GM18520 (cell line): ENCODE results near the gene CD300H.

Experiments
- ATAC-seq: cut with Tn5 transposase; IDR thresholded peaks from one replicate; pipeline ENCODE4 v1.9.1; 2021; ENCODE audit not compliant: unreplicated experiment

CD300H gene

GRCh38 chr17:74567397-74567796 lies at the start of gene CD300H:
Gene CD300H (minus strand): TSS chr17:74567509.
- ATAC-seq: no peak

GRCh38 chr17:74616696-74617095 lies 49.4 kb upstream of the CD300H start:
- no peak for ATAC-seq

GRCh38 chr17:74612046-74612445 lies 44.7 kb upstream of the CD300H start:
- ATAC-seq: no peak

GRCh38 chr17:74610108-74610507 lies 42.8 kb upstream of the CD300H start:
- no peak for ATAC-seq

DNA sequence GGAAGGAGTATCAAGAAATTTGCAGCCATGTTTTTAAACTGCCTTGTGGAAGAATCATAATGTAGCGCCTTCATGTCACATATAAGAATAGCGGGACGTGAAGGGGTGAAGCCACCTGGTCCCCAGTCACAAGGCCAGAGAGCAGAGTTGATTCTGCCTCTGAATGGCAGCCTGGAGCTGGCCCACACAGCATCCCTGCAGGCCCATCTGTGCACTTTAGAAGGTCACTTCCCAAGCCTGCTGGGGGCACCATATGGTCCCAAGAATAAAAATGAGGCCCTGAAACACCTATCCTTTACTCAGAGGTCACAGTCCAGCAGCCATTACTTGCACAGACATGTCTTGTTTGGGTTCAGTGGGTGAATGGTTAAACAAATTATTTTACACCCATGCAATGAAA lies 41.2 kb upstream of the CD300H start:
- no peak for ATAC-seq

GRCh38 chr17:74607221-74607620 lies 39.9 kb upstream of the CD300H start:
- ATAC-seq: no peak

DNA sequence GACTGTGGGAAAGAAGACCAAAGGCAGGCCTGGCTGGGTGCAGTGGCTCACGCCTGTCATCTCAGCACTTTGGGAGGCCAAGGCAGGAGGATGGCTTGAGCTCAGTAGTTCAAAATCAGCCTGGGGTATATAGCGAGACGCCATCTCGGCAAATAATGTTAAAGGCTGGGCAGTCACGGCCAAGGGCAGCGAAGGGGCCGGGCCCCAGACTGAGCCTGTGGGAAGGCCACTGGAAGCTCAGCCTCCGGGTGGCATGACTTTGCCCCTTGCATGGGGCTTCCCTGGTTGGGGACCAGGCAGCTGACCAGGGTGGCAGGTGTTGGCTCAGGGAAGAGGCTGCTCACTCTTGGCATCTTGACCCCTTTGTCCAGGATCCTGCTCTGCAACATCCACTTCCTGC lies 38.7 kb upstream of the CD300H start:
- no peak for ATAC-seq

DNA sequence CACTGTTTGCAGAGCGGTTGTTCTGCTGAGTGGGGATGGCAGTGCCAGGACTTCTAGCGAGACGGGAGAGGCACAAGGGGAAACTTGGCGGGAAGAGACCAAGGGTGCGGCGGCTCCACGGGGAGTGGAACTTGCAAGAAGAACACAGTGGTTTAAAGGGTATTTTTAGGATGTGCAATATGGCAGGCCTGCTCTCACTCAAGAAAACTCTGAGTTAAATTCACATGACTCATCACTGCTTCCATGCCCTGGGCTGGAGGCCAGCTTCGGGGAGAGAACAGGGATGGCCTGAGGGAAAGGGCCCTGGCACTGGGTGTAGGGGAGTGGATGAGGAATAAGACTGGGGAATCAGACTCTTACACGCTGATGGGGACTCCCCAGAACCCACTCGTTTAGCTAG lies 38.1 kb upstream of the CD300H start:
- no peak for ATAC-seq

DNA sequence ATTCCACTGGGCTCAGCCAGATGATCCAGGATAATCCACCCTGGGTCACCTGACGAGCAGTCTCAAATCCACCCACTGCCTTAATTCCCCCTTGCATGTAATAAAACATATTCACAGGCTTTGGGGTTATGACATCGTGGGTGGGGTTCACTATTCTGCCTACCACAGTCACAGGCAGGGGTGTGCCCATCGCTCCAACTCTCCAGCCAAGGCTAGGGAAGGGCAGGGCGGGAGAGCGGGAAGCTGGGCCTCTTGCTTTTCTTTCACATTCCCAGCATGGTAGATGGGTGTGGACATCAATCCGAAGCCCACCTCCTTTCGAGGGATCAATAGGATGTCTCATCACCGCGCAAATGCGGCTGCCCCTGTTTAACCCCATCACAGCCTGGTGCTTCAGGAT lies 37.5 kb upstream of the CD300H start:
- no peak for ATAC-seq

DNA sequence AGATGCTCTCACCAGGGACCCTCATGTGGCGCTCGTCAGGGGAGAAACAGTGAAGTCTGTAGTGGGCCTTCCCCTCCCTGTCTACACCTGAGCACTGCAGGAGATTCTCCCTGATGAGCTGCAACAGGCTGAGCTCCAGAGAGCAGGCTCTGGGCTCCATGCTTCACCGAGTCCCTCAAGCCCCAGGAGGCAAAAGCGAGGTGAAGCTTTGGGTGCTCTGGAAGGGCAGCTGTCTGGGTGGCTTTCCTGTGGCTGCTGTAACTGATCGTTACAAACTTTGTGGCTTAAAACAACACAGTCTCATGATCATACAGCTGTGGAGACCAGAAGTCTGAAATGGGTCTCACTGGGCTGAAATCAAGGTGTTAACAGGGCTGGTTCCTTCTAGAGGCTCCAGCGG lies 36.9 kb upstream of the CD300H start:
- no peak for ATAC-seq

DNA sequence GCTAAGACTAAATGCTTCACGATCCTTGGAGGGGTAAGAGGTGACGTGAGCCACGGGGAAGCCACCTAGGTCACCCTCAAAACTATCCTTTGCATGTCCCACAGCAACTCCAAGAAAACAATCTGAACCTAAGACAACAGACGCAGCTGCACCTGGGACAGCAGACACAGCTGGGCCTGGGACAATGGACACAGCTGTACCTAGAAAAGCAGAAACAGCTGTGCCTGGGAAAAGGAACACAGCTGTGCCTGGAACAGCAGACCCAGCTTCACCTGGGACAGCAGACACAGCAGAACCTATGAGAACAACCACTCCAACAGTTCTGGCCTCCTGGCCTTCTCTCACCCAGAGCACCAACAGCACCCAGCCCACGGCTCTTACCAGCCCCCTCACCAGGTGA lies 36.4 kb upstream of the CD300H start:
- no peak for ATAC-seq

DNA sequence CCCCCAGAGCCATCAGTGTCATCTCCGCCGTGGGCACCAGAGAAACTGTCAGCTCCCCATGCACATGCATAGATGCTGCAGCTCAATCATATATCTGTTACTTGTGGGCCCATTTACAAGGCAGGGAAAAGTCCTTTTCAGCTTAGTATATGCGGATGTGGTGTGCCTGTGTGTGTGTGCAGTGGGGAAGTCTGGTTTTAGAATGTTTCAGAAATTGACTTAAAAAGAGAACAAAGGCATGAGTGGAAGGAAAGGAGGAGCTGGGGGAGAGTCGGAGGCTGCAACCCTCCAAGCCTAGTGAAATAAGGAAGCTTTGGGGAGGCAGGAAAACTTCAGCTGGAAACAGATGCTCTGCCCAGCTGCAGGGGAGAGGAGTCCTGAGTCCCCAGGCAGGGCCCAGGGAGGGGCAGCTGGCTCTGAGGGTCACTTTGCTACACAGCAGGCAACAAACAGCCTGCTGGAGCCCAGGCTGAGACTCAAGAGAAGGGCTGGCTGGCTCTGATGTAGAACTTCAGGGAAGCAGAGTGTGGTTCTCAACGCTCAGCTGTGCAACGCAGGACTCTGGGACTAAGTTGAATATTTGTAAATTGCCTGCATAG lies 35.8 kb upstream of the CD300H start:
- ATAC-seq: no peak

GRCh38 chr17:74601944-74602572 lies 34.7 kb upstream of the CD300H start:
- no peak for ATAC-seq

- no peak for ATAC-seq
Observed at GRCh38 chr17:74599448-74599939, 32.2 kb upstream of the CD300H start.

- no peak for ATAC-seq
Observed at GRCh38 chr17:74599023-74599399, 31.7 kb upstream of the CD300H start.

GRCh38 chr17:74598346-74599022 lies 31.2 kb upstream of the CD300H start:
- no peak for ATAC-seq

DNA sequence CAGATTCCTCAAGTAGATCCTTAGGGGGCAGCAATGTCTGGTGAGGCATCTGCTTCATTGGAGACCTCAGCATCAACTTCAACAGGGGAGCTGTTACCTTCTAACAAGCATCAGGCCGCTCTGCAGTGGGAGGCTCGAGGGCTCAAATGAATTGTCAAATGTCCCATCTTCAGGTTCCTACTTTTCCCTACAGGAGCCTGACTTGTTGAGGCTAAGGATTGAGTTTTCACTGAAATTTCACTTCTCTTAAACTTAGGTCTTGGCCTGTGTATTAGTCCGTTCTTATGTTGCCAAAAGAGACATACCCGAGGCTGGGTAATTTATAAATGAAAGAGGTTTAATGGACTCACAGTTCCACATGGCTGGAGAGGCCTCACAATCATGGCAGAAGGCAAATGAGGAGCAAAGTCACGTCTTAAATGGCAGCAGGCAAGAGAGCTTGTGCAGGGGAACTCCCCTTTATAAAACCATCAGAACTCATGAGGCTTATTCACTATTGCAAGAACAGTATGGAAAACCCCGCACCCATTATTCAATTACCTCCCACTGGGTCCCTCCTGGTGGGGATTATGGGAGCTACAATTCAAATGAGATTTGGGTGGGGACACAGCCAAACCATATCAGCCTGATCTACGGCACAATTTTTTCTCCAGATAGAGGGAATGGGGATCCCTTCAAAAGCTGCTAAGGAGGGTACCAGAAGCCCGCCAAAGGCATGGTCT lies 29.9 kb upstream of the CD300H start:
- no peak for ATAC-seq

DNA sequence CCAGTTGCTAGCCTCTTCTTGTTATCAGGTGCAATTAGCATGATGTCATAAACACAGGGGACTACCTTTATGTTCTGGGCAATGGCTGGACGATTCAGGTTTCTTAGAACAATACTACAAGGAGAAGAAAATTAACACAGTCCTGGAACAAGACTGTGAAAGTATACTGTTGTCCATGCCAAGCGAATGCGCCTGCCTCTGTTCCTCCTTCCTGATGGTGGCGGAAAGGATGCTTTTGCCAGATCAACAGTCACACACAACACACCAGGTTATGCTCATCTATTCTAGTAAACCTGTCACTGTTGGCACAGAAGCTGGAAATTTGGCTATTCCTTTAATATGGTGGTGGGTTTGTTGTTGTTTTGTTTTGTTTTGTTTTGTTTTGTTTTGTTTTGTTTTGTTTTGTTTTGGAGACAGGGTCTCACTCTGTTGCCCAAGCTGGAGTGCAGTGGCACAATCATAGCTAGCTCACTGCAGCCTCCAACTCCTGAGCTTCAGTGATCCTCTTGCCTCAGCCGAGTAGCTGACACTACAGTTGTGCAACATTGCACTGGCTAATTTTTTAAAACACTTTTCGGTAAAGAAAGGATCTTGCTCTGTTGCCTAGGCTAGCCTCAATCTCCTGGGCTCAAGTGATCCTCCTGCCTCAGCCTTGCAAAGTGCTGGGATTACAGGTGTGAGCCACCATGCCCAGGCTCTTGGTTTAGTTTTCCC lies 27.9 kb upstream of the CD300H start:
- ATAC-seq: no peak

DNA sequence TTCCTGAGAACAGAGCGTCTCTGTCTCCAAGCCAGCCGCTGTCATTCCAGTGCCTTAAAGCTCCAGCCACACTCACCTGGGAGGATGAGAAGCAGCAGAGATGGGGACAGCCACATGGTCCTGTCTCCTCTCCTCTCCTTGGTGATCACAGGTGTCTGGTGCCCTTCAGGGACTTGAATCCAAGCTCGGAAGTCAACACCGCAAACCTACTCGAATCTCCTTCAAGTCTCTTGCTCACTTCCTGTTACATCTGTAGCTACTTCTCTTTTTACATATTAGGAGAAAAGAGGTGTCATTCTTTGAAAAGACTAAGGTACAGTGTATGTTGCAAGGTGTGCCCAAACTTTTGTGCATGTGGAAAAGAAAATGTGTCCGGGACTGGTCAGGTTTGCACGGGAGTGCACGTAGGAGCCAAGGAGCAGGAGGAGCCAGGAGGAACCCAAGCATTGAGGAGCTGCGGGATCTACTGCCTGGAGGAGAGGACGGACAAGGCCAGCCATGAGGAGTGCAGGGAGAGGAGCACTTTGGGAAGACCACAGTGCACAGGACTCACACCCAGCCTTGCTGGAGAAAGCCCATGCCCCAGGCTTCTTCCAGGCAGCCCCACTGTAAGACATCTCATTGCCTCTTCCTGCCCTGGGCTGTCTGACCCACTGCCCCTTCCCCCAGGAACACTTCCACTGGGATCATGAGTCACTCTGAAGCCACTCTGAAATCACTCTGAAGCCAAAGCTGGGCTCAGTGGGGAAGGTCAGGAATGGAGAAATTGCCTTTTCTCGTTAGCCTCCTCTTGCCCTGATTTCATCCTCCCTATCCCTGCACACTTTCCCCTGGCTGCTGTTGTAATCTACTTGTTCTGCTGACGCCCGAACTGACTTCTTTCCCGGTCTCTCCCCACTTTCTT lies 25.0 kb upstream of the CD300H start, which contains the start of gene CD300LD:
Gene CD300LD (minus strand): TSS at position 197 of the 904 bp plus-strand sequence. CDS start 81 bp downstream, at position 116.
- ATAC-seq: no peak

DNA sequence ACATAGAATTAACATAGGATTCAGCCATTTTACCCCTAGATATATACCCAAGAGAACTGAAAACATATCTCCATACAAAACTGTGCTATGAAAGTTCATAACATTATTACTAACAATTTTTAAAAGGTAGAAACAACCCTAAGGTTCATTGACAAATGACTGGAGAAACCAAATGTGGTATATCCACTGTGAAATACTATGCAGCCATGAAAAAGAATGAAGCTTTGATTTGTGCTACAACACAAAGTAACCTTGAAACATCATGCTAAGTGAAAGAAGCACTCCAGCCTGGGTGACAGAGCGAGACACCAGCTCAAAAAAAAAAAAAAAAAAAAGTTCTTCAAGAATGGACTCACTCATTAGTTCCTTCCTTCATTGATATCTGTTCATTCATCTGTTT lies 24.2 kb upstream of the CD300H start:
- ATAC-seq: no peak
